Mucosa of rectum (tissue), 2 donors: ENCODE measurements around the gene MEGF10.

Experiments used
- H3K27ac ChIP-seq, 2 donors: one replicate each; pipeline ENCODE4 v1.7.0; 2013; ENCODE audit warnings: inconsistent platforms in 2 of 2, low read depth in 2 of 2, low read length in 2 of 2
- H3K27me3 ChIP-seq, 2 donors: one replicate each; pipeline ENCODE4 v1.7.0; 2013; ENCODE audit warnings: low read length in 2 of 2; ENCODE audit not compliant: control insufficient read depth in 2 of 2, insufficient read depth in 2 of 2
- H3K36me3 ChIP-seq, 2 donors: one replicate each; pipeline ENCODE4 v1.7.0; 2013; ENCODE audit warnings: low read length in 2 of 2; ENCODE audit not compliant: control insufficient read depth in 2 of 2, insufficient read depth in 2 of 2
- H3K4me1 ChIP-seq, 2 donors: one replicate each; pipeline ENCODE4 v1.7.0; 2013; ENCODE audit warnings: low read length in 2 of 2, mild to moderate bottlenecking in 1 of 2; ENCODE audit not compliant: control insufficient read depth in 2 of 2, insufficient read depth in 2 of 2
- H3K4me3 ChIP-seq, 2 donors: one replicate each; pipeline ENCODE4 v1.7.0; 2013; ENCODE audit warnings: low read length in 2 of 2
- H3K9ac ChIP-seq, 2 donors: one replicate each; pipeline ENCODE4 v1.7.0; 2013; ENCODE audit warnings: low read length in 2 of 2, low read depth in 1 of 2, mild to moderate bottlenecking in 1 of 2
- H3K9me3 ChIP-seq, 2 donors: one replicate each; pipeline ENCODE4 v1.7.0; 2013; ENCODE audit warnings: low read length in 2 of 2; ENCODE audit not compliant: control insufficient read depth in 2 of 2
- donor health status: healthy.
- donor health status: Normal muscosa, but diverticular disease.

The MEGF10 gene

GRCh38 chr5:127385936-127386335 is 95.3 kb downstream of the MEGF10 start:
- no peak overlapping the region for H3K27ac ChIP-seq
- H3K9ac ChIP-seq = no peak overlapping the region
- no peaks in the 10 kb centered on the region for H3K36me3 ChIP-seq

GRCh38 chr5:127386557-127386956 is 96.0 kb downstream of the MEGF10 start:
- H3K4me3 ChIP-seq = no peak overlapping the region
- H3K9ac ChIP-seq = no peak overlapping the region
- no peaks in the 10 kb centered on the region for H3K9me3 ChIP-seq
- H3K4me1 ChIP-seq = no peaks in the 10 kb centered on the region
- no peaks in the 10 kb centered on the region for H3K36me3 ChIP-seq
- no peak overlapping the region for H3K27ac ChIP-seq
- H3K27me3 ChIP-seq = no peaks in the 10 kb centered on the region

More at GRCh38 chr5:127385936-127386335, 95.3 kb downstream of the MEGF10 start:
- Histone ChIP-seq H3K4me1 (no peaks in the 10 kb centered on the region), H3K9me3 (no peaks in the 10 kb centered on the region), H3K4me3 (no peak overlapping the region), H3K27me3 (no peaks in the 10 kb centered on the region)

- no peak overlapping the region for H3K27ac ChIP-seq
- no peaks in the 10 kb centered on the region for H3K36me3 ChIP-seq
- no peaks in the 10 kb centered on the region for H3K9me3 ChIP-seq
- no peaks in the 10 kb centered on the region for H3K27me3 ChIP-seq
- H3K4me1 ChIP-seq = no peaks in the 10 kb centered on the region
- no peak overlapping the region for H3K9ac ChIP-seq
- H3K4me3 ChIP-seq = no peak overlapping the region
Observed at GRCh38 chr5:127389601-127390000, 99.0 kb downstream of the MEGF10 start.

GRCh38 chr5:127392762-127393161 is 102.2 kb downstream of the MEGF10 start:
- H3K9me3 ChIP-seq = no peaks in the 10 kb centered on the region
- no peak overlapping the region for H3K27ac ChIP-seq
- no peaks in the 10 kb centered on the region for H3K27me3 ChIP-seq
- H3K4me1 ChIP-seq = no peaks in the 10 kb centered on the region
- H3K36me3 ChIP-seq = no peaks in the 10 kb centered on the region
- H3K9ac ChIP-seq = no peak overlapping the region
- no peak overlapping the region for H3K4me3 ChIP-seq

- no peaks in the 10 kb centered on the region for H3K4me1 ChIP-seq
- no peak overlapping the region for H3K9ac ChIP-seq
- no peaks in the 10 kb centered on the region for H3K27me3 ChIP-seq
- H3K4me3 ChIP-seq = no peak overlapping the region
- H3K9me3 ChIP-seq = no peaks in the 10 kb centered on the region
- no peak overlapping the region for H3K27ac ChIP-seq
- no peaks in the 10 kb centered on the region for H3K36me3 ChIP-seq
Observed at GRCh38 chr5:127396490-127397155, 106.0 kb downstream of the MEGF10 start.

- Histone ChIP-seq H3K9ac (no peak overlapping the region), H3K9me3 (no peaks in the 10 kb centered on the region), H3K27ac (no peak overlapping the region), H3K36me3 (no peaks in the 10 kb centered on the region), H3K4me3 (no peak overlapping the region), H3K4me1 (no peaks in the 10 kb centered on the region), H3K27me3 (no peaks in the 10 kb centered on the region)
Observed at GRCh38 chr5:127398508-127398907, 107.9 kb downstream of the MEGF10 start.

- Histone ChIP-seq H3K4me1 (no peaks in the 10 kb centered on the region), H3K27ac (no peak overlapping the region), H3K9ac (no peak overlapping the region), H3K36me3 (no peaks in the 10 kb centered on the region), H3K27me3 (no peaks in the 10 kb centered on the region), H3K9me3 (no peaks in the 10 kb centered on the region), H3K4me3 (no peak overlapping the region)
Observed at GRCh38 chr5:127399068-127399467, 108.5 kb downstream of the MEGF10 start.

- Histone ChIP-seq H3K27ac (no peak overlapping the region), H3K4me3 (no peak overlapping the region)
Observed at GRCh38 chr5:127400539-127400938, 109.9 kb downstream of the MEGF10 start.

GRCh38 chr5:127400946-127401670 is 110.5 kb downstream of the MEGF10 start:
- H3K27ac ChIP-seq = no peak overlapping the region
- H3K4me3 ChIP-seq = no peak overlapping the region
- H3K4me1 ChIP-seq = no peaks in the 10 kb centered on the region
- no peak overlapping the region for H3K9ac ChIP-seq
- no peaks in the 10 kb centered on the region for H3K27me3 ChIP-seq
- no peaks in the 10 kb centered on the region for H3K36me3 ChIP-seq
- H3K9me3 ChIP-seq = no peaks in the 10 kb centered on the region

More at GRCh38 chr5:127400539-127400938, 109.9 kb downstream of the MEGF10 start:
- no peaks in the 10 kb centered on the region for H3K36me3 ChIP-seq
- H3K9ac ChIP-seq = no peak overlapping the region
- no peaks in the 10 kb centered on the region for H3K9me3 ChIP-seq
- H3K4me1 ChIP-seq = no peaks in the 10 kb centered on the region
- no peaks in the 10 kb centered on the region for H3K27me3 ChIP-seq

- no peaks in the 10 kb centered on the region for H3K27me3 ChIP-seq
- H3K9me3 ChIP-seq = no peaks in the 10 kb centered on the region
- H3K27ac ChIP-seq = no peak overlapping the region
- H3K9ac ChIP-seq = no peak overlapping the region
- no peak overlapping the region for H3K4me3 ChIP-seq
- no peaks in the 10 kb centered on the region for H3K4me1 ChIP-seq
- no peaks in the 10 kb centered on the region for H3K36me3 ChIP-seq
Observed at GRCh38 chr5:127402361-127402760, 111.8 kb downstream of the MEGF10 start.
